NB4 (cell line): ENCODE data around the gene SCEL.
"Not testable (repeated sequence)": the region's sequence is repeated elsewhere in the genome, so short reads cannot be mapped to it uniquely, and the experiment has no call there.

Experiments used
- DNase-seq: peaks from one replicate; pipeline ENCODE4 v3.0.0; 2010; ENCODE audit warnings: low read depth
- H3K4me3 ChIP-seq: one replicate; pipeline ENCODE4 v1.5.1; 2011; ENCODE audit warnings: mild to moderate bottlenecking, low read depth, low read length, moderate library complexity
- MYC ChIP-seq: IDR thresholded peaks from 2 replicates; pipeline ENCODE4 v1.6.1; 2011; ENCODE audit warnings: low read depth, low read length
- POLR2A ChIP-seq: IDR thresholded peaks from 2 replicates; pipeline ENCODE4 v1.6.1; 2011; ENCODE audit warnings: mild to moderate bottlenecking; ENCODE audit not compliant: insufficient read length; ENCODE audit errors: extremely low read depth
- TF ChIP-seq, protein P1 (sequence below): IDR thresholded peaks from 2 replicates; pipeline ENCODE4 v1.6.1; 2011; ENCODE audit warnings: low read depth, low read length
- TF ChIP-seq, protein P2 (sequence below): IDR thresholded peaks from one replicate; pipeline ENCODE4 v1.5.1; 2012; ENCODE audit warnings: low read depth, low read length

SCEL gene

DNA sequence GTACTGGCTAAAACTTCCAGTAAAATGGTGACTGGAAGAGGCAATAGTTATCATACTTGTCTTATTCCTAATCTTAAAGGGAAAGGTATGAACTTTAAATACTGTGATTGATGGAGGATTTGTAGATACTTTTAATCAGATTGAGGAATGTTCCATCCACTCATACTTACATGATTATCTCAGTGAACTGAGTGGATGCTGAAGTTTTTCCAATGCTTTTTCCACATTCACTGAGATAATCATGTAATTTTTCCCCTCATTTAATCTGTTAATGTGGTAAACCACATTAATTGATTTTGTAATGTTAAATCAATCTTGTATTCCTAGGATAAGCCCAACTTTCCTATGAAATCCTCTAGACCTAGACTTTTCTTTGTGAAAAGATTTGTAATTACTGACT, 17.2 kb upstream of the SCEL start:
- no peak overlapping the region for H3K4me3 ChIP-seq
- no peak for DNase-seq
- TF ChIP-seq, protein P1, sequence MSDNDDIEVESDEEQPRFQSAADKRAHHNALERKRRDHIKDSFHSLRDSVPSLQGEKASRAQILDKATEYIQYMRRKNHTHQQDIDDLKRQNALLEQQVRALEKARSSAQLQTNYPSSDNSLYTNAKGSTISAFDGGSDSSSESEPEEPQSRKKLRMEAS, result no peak
- no peak for TF ChIP-seq POLR2A
- no peak for TF ChIP-seq MYC
- TF ChIP-seq, protein P2, sequence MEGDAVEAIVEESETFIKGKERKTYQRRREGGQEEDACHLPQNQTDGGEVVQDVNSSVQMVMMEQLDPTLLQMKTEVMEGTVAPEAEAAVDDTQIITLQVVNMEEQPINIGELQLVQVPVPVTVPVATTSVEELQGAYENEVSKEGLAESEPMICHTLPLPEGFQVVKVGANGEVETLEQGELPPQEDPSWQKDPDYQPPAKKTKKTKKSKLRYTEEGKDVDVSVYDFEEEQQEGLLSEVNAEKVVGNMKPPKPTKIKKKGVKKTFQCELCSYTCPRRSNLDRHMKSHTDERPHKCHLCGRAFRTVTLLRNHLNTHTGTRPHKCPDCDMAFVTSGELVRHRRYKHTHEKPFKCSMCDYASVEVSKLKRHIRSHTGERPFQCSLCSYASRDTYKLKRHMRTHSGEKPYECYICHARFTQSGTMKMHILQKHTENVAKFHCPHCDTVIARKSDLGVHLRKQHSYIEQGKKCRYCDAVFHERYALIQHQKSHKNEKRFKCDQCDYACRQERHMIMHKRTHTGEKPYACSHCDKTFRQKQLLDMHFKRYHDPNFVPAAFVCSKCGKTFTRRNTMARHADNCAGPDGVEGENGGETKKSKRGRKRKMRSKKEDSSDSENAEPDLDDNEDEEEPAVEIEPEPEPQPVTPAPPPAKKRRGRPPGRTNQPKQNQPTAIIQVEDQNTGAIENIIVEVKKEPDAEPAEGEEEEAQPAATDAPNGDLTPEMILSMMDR, result no peak

DNA sequence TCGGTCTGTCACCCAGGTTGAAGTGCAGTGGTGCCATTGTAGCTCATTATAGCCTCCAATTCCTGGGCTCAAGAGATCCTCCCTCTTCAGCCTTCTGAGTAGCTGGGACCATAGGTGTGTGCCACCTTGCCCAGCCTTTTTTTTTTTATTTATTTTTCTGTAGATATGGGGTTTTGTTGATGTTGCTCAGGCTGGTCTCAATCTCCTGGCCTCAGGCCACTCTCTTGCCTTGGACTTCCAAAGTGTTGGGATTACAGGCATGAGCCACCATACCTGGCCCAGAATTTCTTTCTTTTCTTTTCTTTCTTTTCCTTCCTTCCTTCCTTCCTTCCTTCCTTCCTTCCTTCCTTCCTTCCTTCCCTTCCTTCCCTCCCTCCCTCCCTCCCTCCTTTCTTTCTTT, 16.1 kb upstream of the SCEL start:
- DNase-seq, H3K4me3 ChIP-seq: not testable (repeated sequence)

DNA sequence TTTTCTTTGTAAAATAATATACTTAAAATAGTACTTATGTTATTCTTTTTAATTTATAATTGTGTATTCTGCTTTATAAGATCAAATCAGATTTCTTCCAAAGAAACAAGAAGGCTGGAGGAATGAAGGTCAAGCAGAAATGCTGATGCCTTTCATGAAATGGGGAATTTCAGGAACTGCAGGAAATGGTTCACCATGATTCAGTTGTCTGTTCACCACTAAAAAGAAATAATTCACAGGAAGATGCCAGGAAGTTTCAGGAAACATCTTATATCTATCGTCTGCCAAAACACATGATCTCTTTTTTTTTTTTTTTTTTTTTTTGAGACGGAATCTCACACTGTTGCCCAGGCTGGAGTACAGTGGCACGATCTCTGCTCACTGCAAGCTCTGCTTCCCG, 15.7 kb upstream of the SCEL start:
- no peak for DNase-seq
- TF ChIP-seq, protein P2, result no peak
- TF ChIP-seq, protein P1, result no peak
- TF ChIP-seq MYC, result no peak
- no peak for TF ChIP-seq POLR2A
- H3K4me3 ChIP-seq, result no peak overlapping the region

DNA sequence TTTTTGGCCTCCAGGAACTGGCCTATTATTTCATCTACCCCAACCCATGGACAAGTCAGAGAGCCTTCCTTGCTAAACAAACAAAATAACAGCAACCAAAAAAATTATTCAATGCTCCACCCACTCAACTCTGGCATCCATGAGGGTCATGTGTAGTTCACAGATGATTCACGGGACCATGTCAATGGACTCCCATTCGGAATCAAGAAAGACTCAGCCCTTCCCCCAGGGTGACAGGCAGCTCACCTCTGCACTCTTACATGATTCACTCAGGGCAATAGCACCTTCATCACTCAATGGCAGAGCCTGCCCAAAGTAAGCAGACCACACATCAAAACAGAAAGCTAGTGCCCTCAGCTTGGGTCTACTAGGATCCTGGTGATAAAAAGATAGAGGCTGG, 14.3 kb upstream of the SCEL start:
- DNase-seq, result no peak
- no peak overlapping the region for H3K4me3 ChIP-seq
- no peak for TF ChIP-seq POLR2A
- TF ChIP-seq, protein P2, result no peak
- TF ChIP-seq MYC, result no peak
- TF ChIP-seq, protein P1, result no peak

DNA sequence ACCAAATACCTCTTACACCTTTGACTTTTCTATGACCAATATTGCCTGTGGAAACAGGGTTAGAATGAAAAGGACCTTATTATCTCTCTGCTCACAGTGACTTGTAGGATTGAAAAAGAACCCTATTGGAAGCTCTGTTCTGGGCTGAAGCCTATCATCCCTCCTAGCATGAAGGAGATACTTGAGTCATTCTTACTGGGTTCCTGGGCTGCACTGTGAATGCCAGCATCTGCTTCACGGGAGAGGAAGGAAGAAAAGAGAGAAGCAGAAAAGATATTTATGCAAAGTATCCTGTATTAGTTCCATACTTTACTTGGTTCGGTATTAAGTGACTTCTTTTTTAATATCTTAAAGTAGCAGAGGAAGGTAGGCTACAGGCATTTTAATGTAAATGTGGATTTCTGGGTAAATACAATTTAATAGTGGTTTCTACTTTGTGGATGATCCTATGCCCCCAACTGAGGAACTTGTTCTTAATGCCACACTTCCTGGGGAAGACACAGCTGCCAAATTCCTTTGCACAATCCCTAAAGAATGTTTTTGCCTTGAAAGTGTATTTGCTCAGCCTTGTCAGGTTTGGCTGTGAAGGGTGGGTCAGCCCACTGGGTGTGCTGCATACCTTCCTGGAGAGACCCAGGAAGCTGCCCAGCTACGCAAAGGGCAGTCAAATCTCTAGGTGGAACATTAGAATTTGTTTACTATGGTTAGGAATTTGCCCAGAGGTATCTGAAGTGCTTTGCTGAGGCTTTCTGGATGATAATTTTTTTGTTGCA, 13.7 kb upstream of the SCEL start:
- TF ChIP-seq MYC, result no peak
- TF ChIP-seq, protein P2, result no peak
- TF ChIP-seq, protein P1, result no peak
- no peak for TF ChIP-seq POLR2A
- H3K4me3 ChIP-seq, result no peak overlapping the region
- no peak for DNase-seq

DNA sequence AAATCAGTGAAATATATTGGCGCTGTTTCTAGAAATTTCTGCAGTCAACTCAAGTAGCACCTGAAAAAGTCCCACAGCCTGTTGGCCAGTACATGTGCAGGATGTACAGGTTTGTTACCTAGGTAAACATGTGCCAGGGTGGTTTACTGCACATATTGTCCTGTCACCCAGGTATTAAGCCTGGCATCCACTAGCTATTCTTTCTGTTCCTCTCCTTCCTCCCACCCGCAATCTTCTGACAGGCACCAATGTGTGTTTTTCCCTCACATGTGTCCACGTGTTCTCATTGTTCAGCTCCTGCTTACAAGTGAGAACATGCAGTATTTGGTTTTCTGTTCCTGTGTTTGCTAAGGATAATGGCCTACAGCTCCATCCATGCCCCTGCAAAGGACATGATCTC, 13.1 kb upstream of the SCEL start:
- TF ChIP-seq MYC, result no peak
- TF ChIP-seq, protein P1, result no peak
- TF ChIP-seq POLR2A, result no peak
- TF ChIP-seq, protein P2, result no peak
- no peak overlapping the region for H3K4me3 ChIP-seq
- DNase-seq, result no peak
